PC-9 (cell line): ENCODE data around the gene OR4D1. TPM values are rescaled to one million over a fixed set of nuclear protein-coding genes. Genes with fewer than 3 reads are reported as not detected.

Experiments used
- BruUV-seq: library from RNA; stranded (reverse); fragments of 400-500 nt; replicated peaks from 2 replicates; lab custom pipeline; 2021; lab: Mats Ljungman, UMichigan
- CTCF ChIA-PET: fragments of 300-600 bp; sonication (Branson Sonifier 250); formaldehyde crosslinking; loops from one replicate; lab custom pipeline; 2022; ENCODE audit warnings: antibody characterized with exemption; lab: Charles Lee
- POLR2A ChIA-PET: fragments of 300-600 bp; sonication (Branson Sonifier 250); formaldehyde crosslinking; loops from one replicate; lab custom pipeline; 2022; ENCODE audit warnings: antibody characterized with exemption; ENCODE audit not compliant: unreplicated experiment; lab: Charles Lee
- DNase-seq, 2 experiments: peaks; one replicate each; pipeline versions ENCODE4 v3.0.0 to v3.0.0-alpha.2; 2015 to 2022; ENCODE audit warnings: mixed read lengths in 1 of 2
- H2AFZ ChIP-seq: fragments of 200-600 bp; sonication (generic); 2 replicates; pipeline ENCODE4 v1.8.1; 2017; ENCODE audit warnings: antibody characterized with exemption
- H3F3A ChIP-seq: fragments of 200-600 bp; sonication (generic); 2 replicates; pipeline ENCODE4 v1.8.1; 2017; ENCODE audit warnings: antibody characterized with exemption, mild to moderate bottlenecking, low read depth; ENCODE audit not compliant: insufficient read depth
- H3K27ac ChIP-seq: fragments of 200-600 bp; sonication (generic); 2 replicates; pipeline ENCODE4 v1.6.1; 2016; ENCODE audit warnings: mixed run types
- H3K27me3 ChIP-seq: fragments of 200-600 bp; sonication (generic); 2 replicates; pipeline ENCODE4 v1.6.1; 2016; ENCODE audit warnings: low read depth, mixed run types; ENCODE audit not compliant: insufficient read depth
- H3K36me3 ChIP-seq: fragments of 200-600 bp; sonication (generic); 2 replicates; pipeline ENCODE4 v1.6.1; 2016; ENCODE audit warnings: low read depth, mixed run types
- H3K4me1 ChIP-seq: fragments of 200-600 bp; sonication (generic); replicated peaks from 2 replicates; pipeline ENCODE4 v1.6.1; 2016; ENCODE audit warnings: mixed run types; ENCODE audit not compliant: insufficient read depth
- H3K4me2 ChIP-seq: fragments of 200-600 bp; sonication (generic); 2 replicates; pipeline ENCODE4 v1.6.1; 2017; ENCODE audit warnings: mixed run types
- H3K4me3 ChIP-seq: fragments of 200-600 bp; sonication (generic); 2 replicates; pipeline ENCODE4 v1.6.1; 2016; ENCODE audit warnings: mixed run types
- H3K79me2 ChIP-seq: fragments of 200-600 bp; sonication (generic); 2 replicates; pipeline ENCODE4 v1.6.1; 2017; ENCODE audit warnings: low read depth, mixed run types
- H3K9me2 ChIP-seq: fragments of 200-600 bp; sonication (generic); 2 replicates; pipeline ENCODE4 v1.8.1; 2017; ENCODE audit warnings: mild to moderate bottlenecking; ENCODE audit not compliant: insufficient read depth
- H3K9me3 ChIP-seq: fragments of 200-600 bp; sonication (generic); 2 replicates; pipeline ENCODE4 v1.8.1; 2016; ENCODE audit warnings: low read depth; ENCODE audit not compliant: insufficient read depth
- H4K20me1 ChIP-seq: fragments of 200-600 bp; sonication (generic); 2 replicates; pipeline ENCODE4 v1.8.1; 2017; ENCODE audit not compliant: insufficient read depth
- CTCF ChIP-seq: fragments of 200-600 bp; sonication (generic); conservative IDR thresholded peaks from 2 replicates; pipeline ENCODE4 v1.6.1; 2017; ENCODE audit warnings: mixed run types, antibody characterized with exemption, mild to moderate bottlenecking, moderate library complexity
- EZH2 ChIP-seq: fragments of 200-600 bp; sonication (generic); IDR thresholded peaks from 2 replicates; pipeline ENCODE4 v1.8.0; 2017; ENCODE audit warnings: antibody characterized with exemption, low read depth
- intact Hi-C: fragments of 100-400 bp; cut with micrococcal nuclease; formaldehyde crosslinking; loops from one replicate; pipeline ENCODE4 v1.10.0; 2022; ENCODE audit not compliant: unreplicated experiment
- total RNA-seq: library from RNA; stranded (reverse); gene quantifications from 2 replicates; pipeline ENCODE4 v1.2.3, GENCODE V29; 2021

The OR4D1 gene
- total RNA-seq, 1 experiment from 2014 or later = not detected

DNA sequence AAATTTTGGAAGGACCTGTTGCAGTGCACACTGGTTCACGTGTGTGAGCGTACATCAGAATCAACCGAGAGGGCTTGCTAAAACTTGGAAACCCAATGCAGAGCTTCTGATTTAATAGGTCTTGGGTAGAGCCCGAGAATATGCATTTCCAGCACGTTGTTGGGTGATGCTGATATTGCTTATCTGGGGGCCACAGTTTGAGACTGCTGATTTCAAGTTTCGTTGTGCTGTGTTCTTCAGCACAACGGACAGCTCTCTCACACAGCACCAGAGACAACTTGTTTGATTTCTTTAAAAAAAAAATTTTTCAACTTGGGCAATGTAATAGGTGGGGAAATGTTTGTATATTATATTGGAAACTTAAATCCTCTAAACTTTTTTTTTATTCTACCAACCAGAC is 28.0 kb downstream of the OR4D1 start:
- BruUV-seq = no TSS peak
- POLR2A ChIA-PET = no interaction called here
- Histone ChIP-seq H3K4me3 (no peak overlapping the region), H2AFZ (no peak overlapping the region), H3K79me2 (no peaks in the 10 kb centered on the region), H3K9me2 (no peaks in the 10 kb centered on the region), H3K9me3 (no peaks in the 10 kb centered on the region), H3F3A (no peaks in the 10 kb centered on the region), H3K4me1 (no peaks in the 10 kb centered on the region), H3K27ac (no peak overlapping the region), H3K4me2 (no peak overlapping the region), H4K20me1 (no peaks in the 10 kb centered on the region), H3K27me3 (peaks cover 80% of the 10 kb centered on the region), H3K36me3 (no peaks in the 10 kb centered on the region)
- CTCF ChIA-PET = no interaction called here
- DNase-seq = peak in 1 of 2 experiments; percentile 23
- TF ChIP-seq CTCF (no peak), EZH2 (no peak)
- intact Hi-C loops = no loop called here

- POLR2A ChIA-PET = no interaction called here
- H3K79me2 ChIP-seq = no peaks in the 10 kb centered on the region
- H4K20me1 ChIP-seq = no peaks in the 10 kb centered on the region
- TF ChIP-seq EZH2 (no peak), CTCF (no peak)
- no peaks in the 10 kb centered on the region for H3K9me2 ChIP-seq
- H3K4me3 ChIP-seq = no peak overlapping the region
- peak in 1 of 2 experiments; percentile 19 for DNase-seq
- CTCF ChIA-PET = no interaction called here
- intact Hi-C loops = no loop called here
- H2AFZ ChIP-seq = no peak overlapping the region
- H3K36me3 ChIP-seq = no peaks in the 10 kb centered on the region
- H3K9me3 ChIP-seq = no peaks in the 10 kb centered on the region
- H3K4me1 ChIP-seq = no peaks in the 10 kb centered on the region
- no peak overlapping the region for H3K4me2 ChIP-seq
- peaks cover 78% of the 10 kb centered on the region for H3K27me3 ChIP-seq
- no TSS peak for BruUV-seq
- no peaks in the 10 kb centered on the region for H3F3A ChIP-seq
- H3K27ac ChIP-seq = no peak overlapping the region
Observed at GRCh38 chr17:58181796-58182195, 33.6 kb downstream of the OR4D1 start.

DNA sequence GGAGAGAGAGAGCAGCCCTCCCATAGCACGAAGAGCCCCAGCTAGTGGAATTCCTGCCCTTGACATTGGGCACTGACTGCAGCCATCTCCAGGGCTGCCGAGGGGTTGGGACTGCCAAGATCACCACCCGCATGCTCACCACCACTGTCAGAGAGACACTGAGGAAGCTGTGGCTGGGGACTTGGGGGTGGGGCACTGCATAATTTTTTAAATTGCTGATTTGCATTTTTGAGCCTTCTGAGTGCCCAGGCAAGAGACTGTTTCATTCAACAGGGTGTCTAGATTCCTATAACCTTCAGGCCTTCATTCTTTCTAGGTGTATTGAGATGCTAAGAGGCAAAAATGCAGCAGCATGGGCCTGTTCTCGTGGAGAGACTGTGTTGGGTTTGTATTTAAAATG is 35.3 kb downstream of the OR4D1 start:
- peaks cover 79% of the 10 kb centered on the region for H3K27me3 ChIP-seq
- no peak overlapping the region for H2AFZ ChIP-seq
- no peaks in the 10 kb centered on the region for H4K20me1 ChIP-seq
- H3K79me2 ChIP-seq = no peaks in the 10 kb centered on the region
- H3K4me2 ChIP-seq = no peak overlapping the region
- ChIA-PET POLR2A (no interaction called here), CTCF (no interaction called here)
- intact Hi-C loops = no loop called here
- H3K27ac ChIP-seq = no peak overlapping the region
- H3K9me2 ChIP-seq = no peaks in the 10 kb centered on the region
- no peaks in the 10 kb centered on the region for H3F3A ChIP-seq
- no peak overlapping the region for H3K4me3 ChIP-seq
- BruUV-seq = no TSS peak
- TF ChIP-seq EZH2 = no peak
- TF ChIP-seq CTCF = no peak
- H3K36me3 ChIP-seq = no peaks in the 10 kb centered on the region
- peak in 1 of 2 experiments; percentile 5 for DNase-seq
- H3K9me3 ChIP-seq = no peaks in the 10 kb centered on the region
- no peaks in the 10 kb centered on the region for H3K4me1 ChIP-seq
